HG03558 (cell line): ENCODE measurements around the gene CSPG4.

Source experiments
- ATAC-seq: cut with Tn5 transposase; IDR thresholded peaks from one replicate; pipeline ENCODE4 v1.9.1; 2021; ENCODE audit warnings: moderate number of reproducible peaks; ENCODE audit not compliant: unreplicated experiment; ENCODE audit errors: extremely low read depth

The CSPG4 gene

DNA sequence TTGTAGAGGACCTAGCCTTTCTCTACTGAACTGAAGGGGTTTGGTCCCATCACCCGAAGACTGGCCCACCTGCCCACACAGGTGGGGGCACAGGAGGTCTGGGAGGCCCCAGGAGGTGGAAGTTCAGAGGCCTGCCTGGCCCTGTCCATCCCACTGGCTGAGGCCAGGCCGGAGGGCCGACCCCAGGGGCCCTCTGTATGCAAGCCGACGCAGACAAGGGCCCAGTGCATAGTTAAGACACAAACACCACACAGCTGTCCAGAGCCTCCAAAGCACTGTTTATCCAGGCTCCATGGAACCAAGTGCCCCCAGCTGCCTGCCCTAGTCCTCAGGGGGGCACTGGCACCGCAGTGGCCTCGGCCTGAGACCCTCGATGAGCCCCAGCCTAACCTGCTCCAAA lies 38.3 kb downstream of the CSPG4 start:
- no peak for ATAC-seq

DNA sequence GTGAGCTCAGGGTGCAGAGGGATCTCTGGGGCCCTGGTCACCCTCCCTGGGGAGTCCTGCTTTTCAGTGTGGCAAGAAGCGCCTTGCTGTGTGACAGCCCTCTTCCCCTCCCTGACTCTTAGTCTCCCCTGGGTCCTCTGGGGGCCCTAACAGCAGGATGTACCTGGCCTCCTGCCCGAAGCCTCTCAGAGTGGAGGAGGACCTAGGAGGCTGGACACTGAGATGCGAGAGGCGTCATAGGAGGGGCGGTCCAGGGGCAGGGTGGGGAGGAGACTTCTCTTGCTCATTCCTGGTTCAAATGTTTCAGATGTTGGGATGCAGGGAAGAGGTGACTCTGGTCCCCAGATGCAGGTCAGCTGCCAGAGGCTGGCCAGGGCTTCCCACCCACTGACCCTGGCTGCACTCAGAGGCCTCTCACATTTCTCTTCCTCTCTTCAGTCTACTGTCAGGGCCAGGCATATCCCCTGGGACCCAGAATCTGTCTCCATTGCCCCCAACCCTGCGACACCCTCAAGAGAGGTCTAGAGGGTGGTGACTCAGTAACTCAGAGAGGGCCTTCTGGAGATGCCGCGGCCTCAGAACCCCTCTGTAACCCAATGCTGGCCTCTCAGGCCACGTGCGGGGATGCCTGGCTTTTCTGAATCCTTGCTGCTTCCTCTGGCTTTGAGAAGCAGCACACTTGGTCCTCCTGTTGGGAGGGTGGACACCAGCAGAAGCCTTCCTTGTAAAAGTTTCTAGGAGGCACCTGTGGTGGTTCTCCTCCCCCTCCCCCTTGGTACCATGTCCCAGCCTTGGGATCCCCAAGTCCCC lies 39.0 kb downstream of the CSPG4 start:
- ATAC-seq, result no peak

DNA sequence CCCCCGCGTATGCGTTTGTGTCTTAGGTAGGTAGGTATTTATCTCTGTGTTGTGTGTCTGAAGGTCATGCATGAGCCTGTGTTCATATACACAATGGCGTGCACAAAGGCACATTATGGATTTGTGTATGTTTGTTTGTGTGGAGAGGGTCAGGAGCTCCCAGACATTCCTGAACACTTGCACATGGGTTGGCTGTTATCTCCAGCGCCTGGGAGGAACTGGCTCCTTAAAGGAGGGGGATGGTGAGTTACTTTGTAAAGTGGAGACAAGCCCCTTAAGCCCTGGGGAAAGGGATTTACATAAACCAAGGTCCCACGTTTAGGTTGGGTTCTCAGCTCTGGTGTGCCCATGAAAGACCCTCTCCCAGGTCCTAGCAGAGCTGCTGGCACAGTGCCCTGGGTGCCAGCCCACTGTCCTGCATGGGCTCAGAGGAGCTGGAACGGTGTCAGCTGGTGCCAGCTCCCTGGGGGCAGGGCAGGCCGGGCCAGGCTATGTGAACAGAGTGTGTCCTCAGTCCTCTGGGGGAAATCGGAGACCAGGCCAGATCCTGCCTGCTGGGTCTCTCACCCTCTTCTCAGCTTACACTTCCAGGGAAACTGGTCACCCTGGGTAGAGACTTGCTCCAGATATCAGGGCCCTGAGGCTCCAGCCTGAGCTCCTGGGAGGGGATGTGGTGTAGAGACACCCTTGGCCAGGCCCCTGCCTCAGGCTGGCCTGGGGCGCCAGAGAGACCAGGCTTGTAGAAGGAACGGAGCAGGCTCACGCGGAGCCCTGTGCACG lies 39.8 kb downstream of the CSPG4 start:
- no peak for ATAC-seq

DNA sequence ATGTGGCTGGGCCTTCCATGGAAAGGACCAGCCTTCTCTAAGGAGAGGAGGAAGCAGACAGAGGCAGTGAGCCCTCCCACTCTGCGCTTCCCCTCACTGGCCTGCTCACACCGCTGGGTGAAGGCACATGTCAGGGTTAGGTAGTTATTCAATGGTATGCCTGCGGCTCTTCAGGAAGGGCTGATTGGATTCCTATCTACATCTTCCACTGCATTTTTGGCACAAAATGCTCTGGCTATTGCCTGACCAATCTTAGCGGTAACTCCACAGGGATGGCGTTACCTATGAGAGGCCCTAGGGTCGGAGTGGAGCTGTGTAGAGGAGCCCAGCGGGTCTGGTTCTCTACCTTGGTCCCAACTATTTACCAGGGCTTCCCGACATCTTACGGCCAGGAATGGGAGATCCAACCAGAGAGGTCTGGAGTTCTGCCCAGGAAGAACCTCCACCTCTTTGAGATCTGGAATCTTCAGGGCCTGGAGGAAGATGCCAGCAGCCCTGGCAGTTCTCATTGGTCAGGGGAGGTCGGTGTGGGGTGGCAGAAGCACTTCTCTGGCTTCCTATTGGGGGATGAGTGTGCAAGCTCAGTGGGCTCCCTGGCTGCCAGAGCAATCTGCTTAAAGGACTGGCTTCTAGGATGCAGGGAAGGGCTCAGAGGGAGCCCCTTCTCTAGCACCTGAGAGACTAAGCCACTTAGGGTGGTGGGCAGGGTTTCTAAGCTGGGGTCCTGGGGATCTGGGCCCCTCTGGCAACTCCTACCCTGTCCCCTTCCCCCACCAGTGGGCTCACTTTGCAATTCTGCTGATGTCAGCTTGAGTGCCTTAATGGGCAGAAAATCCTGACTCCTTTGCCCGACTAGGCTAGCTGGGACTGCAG lies 40.7 kb downstream of the CSPG4 start:
- no peak for ATAC-seq

DNA sequence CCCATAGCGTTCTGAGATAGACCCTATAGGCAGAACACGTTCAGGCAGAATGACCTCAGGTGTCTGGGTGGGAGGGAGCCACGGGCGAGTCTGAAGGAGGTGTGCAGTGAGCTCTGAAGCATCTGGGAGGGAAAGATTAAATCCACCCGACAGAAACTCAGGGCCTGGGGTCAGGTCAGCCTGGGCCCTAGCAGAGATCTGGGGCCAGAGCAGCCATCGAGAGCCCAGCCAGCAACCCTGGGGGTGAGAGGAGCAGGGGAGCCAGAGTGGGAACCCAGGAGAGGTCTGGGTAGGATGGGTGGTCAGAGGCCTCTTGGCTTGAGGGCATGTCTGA lies 42.8 kb downstream of the CSPG4 start:
- no peak for ATAC-seq

DNA sequence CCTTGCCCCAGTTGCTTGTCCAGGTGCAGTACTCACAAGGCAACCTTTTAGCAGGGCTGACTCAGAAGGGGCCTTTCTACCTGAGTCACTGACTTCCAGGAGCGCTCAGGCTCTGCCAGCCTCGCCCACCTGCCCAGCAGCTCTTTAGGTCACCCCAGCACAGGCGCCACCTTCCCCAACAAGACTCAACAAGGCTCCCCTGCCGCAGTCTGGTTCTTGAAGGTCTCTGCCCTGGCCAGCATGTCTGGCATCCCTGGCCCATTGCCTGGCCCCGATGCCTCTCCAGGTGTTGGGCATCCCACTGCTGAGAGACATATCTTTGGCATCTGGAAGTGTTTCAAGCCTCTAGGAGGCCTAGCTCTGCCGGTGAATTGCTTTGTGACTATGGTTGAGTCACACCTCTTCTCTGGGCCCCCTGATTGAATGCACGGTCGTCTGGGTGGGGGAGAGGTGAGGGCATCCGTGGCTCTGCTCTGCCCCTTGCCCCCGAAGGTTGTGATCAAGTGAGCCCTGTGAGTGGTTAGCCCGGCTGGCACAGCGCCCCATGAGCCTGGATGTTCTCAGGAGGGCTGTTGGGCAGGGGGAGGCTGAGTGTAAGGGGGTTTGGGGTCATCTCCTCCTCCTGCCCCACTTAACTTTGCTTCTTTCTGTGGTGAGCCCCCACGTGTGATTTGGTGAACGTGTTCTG lies 43.3 kb downstream of the CSPG4 start:
- ATAC-seq, result no peak

DNA sequence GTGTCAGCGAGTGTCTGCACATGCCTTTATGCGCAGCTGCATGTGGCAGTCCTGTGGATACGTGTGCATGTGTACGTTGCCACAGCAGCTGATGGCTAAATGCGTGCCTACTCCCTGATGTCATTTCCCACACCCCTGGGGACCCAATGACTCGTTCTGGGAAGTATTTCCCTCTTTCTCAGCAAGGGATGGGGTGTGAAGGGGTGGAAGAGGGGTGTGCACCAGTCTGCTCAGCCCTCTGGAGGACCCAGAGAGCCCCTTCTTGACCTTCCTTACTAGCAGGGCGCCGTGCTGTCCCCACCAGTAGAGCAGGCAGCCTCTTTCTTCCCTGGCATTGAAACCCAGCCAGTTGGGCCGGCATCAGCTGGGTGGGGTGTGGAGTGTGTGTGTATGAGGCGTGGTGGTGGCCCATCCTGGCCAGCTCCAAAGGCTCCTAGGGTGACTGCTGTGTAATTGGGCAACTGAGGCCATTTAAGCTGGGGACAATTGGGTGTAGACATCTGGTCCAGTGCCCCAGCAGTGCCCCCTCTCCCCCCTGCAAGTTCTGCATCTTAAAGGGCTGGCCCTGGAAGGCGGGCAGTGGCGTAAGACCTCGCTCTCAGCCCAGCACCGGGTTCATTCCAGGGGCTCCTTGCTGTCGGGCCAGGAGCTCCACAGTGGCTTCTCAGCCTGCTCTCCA lies 45.7 kb downstream of the CSPG4 start:
- ATAC-seq, result no peak

DNA sequence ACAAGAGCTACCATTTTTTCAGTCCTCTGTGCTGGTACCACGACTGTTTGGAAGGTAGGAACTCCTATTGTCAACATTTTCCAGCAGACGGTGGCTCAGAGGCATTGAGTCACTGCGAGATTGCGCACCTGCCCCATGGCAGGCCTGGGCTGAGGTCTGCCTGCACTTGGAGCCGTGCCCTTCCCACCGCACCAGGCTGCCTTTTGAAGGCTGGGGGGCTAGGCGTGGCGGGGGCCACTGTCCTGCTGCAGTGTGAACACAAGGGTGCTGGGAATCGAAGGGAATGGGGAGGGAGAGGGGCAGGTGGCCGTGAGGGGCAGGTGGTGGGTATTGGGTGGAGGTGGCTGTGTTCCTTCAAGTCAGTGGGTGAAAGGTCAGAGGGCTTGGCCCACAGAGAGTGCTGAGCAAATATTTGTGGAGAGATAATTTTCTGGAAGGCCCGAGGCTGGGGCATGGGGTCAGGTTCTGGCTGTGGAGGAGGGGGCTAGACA lies 48.7 kb downstream of the CSPG4 start:
- no peak for ATAC-seq

DNA sequence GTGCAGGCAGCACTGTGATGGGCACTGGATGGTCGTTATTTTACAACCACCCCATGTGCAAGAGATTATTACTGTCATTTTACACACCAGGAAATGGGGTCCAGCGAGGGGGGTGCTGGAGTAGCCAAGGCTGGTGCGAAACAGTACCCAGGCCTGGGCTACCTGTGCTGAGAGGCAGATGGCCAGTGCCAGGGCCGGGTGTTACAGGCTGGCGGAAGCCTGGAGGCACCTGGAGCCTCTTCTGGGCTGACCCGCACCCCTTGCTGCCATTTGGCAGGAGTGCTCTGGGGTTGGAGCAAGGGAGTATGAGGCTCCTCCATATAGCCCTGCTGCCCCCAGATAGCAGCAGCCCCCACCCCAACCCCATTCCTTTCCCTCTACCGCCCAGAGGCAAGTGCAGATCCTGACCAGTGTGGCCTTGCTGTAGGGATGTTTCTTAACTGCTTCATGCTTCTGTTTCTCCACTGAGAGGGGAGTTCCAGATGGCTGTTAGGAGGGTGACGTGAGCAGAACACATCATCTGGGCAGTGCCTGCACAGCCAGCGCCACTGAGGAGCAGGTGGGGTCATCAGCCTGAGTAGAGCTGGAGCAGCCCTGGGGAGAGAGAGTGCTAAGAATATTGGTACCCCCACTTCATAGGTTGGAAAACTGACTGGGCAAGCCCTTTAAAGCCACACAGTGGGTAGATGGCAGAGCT lies 49.7 kb downstream of the CSPG4 start:
- no peak for ATAC-seq

DNA sequence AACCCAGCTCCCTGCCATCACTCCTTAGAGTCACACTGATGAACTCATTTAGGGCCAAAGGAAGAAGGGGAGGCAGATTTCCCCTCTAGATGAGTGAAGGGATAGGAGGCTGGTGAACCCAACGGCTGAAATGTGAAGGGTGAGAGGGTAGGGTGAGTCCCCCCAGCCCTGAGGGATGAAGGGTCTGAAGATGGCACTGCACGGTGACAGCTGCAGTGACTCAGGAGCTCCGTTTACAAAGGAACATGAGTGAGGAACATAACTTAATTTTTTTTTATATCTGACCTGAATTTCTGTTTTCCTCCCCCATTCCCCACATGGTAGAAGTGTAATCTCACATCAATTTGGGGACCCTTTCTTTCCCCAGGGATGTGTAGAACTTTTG lies 50.9 kb downstream of the CSPG4 start:
- no peak for ATAC-seq

DNA sequence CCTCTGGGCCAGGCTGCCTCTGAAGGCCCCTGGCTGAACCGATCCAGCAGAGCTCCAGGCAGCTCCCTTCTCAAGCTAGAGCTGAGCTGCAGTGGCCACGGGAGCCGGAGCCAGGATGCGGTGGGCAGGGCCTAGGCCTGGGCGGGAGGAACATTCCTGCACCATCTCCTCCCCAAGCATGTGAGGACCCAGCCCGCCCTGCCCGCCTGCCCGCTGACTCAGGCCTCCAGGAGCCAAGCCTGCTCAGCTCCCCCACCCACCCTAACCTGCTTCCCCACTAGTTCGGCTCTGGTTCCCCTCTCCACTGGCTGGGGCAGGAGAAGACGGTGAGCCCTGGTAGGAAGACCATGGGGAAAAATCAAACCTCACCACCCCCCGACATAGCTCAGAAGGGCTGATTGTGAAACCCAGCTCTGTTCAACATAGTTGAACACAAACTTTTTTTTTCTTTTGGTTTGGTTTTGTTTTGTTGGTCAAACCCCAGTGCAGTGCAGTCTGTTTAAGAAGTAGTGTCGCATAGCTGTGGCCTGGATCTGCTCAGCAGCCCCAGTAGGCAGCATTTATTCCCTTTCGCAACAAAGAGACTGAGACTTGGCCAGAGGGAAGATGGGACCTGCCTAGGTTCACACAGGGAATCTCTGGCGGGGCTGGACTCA lies 51.4 kb downstream of the CSPG4 start:
- no peak for ATAC-seq

DNA sequence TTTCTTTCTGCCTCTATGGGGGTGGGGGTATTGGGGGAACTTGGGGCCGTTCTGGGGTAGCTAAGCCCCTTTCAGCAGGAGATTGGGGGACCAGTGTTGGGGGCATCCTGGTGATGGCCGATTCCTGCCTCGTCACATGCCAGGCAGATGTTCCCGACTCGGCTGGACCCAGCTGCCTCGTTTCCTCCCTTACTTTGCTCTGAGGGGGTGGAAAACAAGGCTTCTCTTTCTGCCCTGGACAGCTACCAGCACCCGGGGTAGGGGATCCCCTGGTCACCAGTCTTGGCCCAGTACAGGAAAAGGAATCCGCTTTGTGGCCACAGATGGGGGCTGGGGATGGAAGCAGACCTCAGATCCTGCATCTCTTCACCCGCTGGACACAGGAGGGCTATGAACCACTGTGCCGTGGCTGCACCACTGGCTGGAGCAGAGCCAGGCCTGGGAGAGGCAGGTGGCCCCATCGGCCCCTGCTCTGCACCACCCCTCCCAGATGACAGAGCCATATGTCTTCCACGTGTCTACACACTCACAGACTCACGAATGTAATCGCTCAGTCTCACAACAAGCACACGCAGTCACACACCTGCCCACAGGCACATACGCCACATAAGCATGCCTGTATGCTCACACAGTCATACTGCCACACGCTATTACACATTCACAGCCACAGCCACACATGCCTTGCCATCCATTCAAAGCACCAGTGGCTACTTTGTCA lies 52.6 kb downstream of the CSPG4 start:
- ATAC-seq, result no peak

DNA sequence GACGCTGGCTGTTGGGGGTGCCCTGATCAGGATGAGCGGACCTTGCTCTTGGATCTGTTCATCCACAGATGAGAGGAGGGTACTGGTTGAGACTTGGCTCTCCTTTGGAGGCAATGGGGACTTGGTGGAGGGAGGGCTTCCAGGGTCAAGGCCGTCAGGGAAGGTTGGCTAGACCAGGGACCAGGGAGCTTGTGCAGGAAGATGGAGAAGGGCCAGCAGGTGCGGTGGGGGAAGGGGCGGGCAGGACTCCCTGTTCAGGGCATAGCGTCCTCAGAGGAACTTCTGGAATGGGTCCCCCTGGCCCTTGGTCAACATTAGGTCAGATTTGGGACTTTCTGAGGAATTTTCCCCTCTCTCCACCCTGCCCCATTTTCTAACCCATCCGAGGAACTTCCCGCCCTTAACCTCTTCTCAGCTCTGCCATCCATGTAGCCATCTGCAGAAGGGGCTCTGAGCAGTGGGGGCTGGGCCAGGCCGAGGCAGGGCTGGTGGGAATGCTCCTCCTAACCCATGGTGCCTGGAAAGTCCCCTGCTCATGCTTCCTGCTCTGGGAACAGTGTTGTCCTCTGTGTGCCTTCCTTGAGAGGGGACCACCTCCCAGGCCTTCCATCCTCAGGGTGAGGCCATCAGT lies 53.4 kb downstream of the CSPG4 start:
- ATAC-seq, result no peak

DNA sequence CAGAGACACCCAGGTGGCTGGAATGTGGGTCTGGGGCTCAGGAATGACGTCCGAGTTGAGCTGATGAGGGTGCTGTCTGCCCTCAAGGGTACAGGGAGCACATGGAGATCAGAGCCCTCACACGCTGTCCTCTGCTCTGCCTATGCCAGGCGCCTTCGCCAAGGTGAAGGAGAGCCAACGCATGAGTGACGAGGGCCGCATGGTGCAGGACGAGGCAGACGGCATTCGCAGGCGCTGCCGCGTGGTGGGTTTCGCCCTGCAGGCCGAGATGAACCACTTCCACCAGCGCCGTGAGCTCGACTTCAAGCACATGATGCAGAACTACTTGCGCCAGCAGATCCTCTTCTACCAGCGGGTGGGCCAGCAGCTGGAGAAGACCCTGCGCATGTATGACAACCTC lies 55.8 kb downstream of the CSPG4 start:
- ATAC-seq, result no peak

DNA sequence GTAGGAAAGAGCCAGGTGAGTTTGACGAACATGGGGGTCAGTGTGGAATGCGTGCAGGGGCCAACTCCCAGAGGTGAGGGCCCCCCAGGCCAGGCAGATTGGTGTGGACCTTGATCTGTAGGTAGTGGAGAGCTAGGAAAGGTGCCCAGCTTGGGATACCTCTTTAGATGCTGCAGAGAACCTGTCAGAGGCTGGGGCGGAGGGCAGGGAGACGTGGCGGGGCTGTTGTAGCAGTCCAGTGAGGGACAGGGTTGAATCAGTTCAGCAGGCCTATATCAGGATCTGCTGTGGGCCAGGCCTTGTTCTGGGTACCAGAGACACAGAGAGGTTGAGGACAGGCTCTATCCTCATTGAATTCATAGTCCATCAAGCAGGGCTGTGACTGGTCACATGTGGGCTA lies 56.3 kb downstream of the CSPG4 start:
- ATAC-seq, result no peak

DNA sequence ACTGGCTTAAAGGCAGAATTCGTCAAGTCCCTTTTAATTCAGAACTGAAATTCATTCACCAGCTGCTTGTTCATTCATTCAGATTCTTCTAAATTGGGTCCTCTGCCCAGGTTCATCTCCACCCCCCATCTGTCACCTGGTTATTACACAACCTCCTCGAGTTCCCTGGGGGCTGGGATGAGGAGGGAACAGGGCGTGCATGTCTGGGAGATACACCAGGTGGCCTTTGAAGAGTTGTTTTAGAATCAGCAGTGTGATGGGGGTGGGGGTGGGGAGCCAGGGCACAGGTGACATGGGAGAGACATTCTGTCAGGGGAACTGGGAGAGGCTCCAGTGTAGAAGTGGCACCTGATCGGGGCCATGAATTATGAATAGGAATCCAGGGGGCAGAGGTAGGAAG lies 56.7 kb downstream of the CSPG4 start:
- ATAC-seq, result no peak

DNA sequence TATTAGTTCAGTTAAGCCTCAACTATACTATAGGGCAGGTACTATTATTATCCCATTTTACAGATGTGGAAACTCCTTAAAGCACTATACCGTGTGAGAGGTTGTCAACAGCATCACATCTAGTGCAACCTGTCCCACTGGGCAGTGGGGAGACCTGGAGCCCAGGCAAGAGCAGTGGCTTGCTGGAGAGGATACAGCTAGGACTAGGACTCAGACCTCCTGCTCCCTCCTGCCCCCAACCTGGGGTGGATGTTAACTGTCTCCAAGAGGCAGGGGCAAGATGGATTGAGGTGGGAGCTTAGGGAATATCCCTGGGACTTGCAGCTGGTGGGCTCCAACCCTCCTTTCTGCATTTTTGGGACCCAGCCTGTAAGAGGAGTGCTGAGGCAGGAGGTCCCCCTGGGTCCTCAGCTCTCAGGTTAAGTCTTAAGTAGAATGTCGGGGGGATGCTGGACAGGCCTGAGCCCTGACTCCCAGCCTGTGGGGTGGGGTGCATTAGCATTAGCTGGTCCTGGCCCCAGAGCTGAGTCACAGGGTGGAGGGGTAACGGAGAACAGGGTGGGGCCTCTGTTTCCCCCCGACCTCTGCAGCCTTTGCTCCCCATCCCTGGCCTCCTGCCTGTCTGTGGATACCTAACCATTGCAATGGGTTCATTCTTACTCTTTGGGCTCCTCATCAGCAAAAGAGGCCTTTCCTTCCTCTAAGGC lies 58.3 kb downstream of the CSPG4 start:
- no peak for ATAC-seq
